Measurements from ENCODE around the gene ERN2.

Gene ERN2

GRCh38 chr16:23640615-23640930 lies 72.4 kb downstream of the ERN2 start:
- DNase-seq (ENCODE audit: low read depth), result no peak

All from T-helper 22 cell (primary cell).